ENCODE data around the gene ZNF516.

The ZNF516 gene

GRCh38 chr18:76506395-76506794, 11.4 kb upstream of the ZNF516 start (continued):
- no peak for TF ChIP-seq CREB5 (CRISPR knock-in tag; IDR thresholded peaks at IDR 0.05; ENCODE audit: low read depth)
- no peak for TF ChIP-seq CSDC2 (CRISPR knock-in tag; IDR thresholded peaks at IDR 0.05)
- TF ChIP-seq ZC3H10 (CRISPR knock-in tag; IDR thresholded peaks at IDR 0.05) = no peak
- TF ChIP-seq TCF4 (CRISPR knock-in tag; IDR thresholded peaks at IDR 0.05; ENCODE audit: borderline replicate concordance) = no peak
- TF ChIP-seq ZNF565 (CRISPR knock-in tag; conservative IDR thresholded peaks at IDR 0.05; ENCODE audit: low read depth) = no peak
- TF ChIP-seq SNAI2 (CRISPR knock-in tag; IDR thresholded peaks at IDR 0.05) = no peak

GRCh38 chr18:76505614-76506013, 10.6 kb upstream of the ZNF516 start:
- TF ChIP-seq ZC3H10 (CRISPR knock-in tag; IDR thresholded peaks at IDR 0.05) = no peak
- no peak for TF ChIP-seq BACH2 (CRISPR knock-in tag; IDR thresholded peaks at IDR 0.05; ENCODE audit: borderline replicate concordance)
- TF ChIP-seq TSHZ2 (CRISPR knock-in tag; IDR thresholded peaks at IDR 0.05) = no peak
- no peak for TF ChIP-seq CSRNP3 (CRISPR knock-in tag; IDR thresholded peaks at IDR 0.05)
- no peak for TF ChIP-seq ZNF8 (CRISPR knock-in tag; IDR thresholded peaks at IDR 0.05)
- no peak for TF ChIP-seq ZFP3 (CRISPR knock-in tag; IDR thresholded peaks at IDR 0.05)
- no peak for TF ChIP-seq ZNF565 (CRISPR knock-in tag; conservative IDR thresholded peaks at IDR 0.05; ENCODE audit: low read depth)
- no peak for TF ChIP-seq ARNTL (CRISPR knock-in tag; IDR thresholded peaks at IDR 0.05; ENCODE audit: borderline replicate concordance, low read depth)
- TF ChIP-seq SNAI2 (CRISPR knock-in tag; IDR thresholded peaks at IDR 0.05) = no peak
- ATAC-seq = no peak

- TF ChIP-seq PATZ1 (CRISPR knock-in tag; IDR thresholded peaks at IDR 0.05; ENCODE audit: borderline replicate concordance) (no peak), SNAI2 (CRISPR knock-in tag; IDR thresholded peaks at IDR 0.05) (no peak), ZFP30 (CRISPR knock-in tag; IDR thresholded peaks at IDR 0.05) (no peak), CSDC2 (CRISPR knock-in tag; IDR thresholded peaks at IDR 0.05) (no peak), ESRRG (CRISPR knock-in tag; IDR thresholded peaks at IDR 0.05) (no peak), BACH2 (CRISPR knock-in tag; IDR thresholded peaks at IDR 0.05; ENCODE audit: borderline replicate concordance) (no peak), OSR1 (CRISPR knock-in tag; IDR thresholded peaks at IDR 0.05) (no peak), ZC3H10 (CRISPR knock-in tag; IDR thresholded peaks at IDR 0.05) (no peak), ZFP3 (CRISPR knock-in tag; IDR thresholded peaks at IDR 0.05) (no peak), RARB (CRISPR knock-in tag; IDR thresholded peaks at IDR 0.05) (no peak)
- ATAC-seq = no peak
These were observed 9.7 kb upstream of the ZNF516 start for GRCh38 chr18:76504749-76505148.

GRCh38 chr18:76503649-76504386, 8.8 kb upstream of the ZNF516 start:
- no peak for ATAC-seq
- TF ChIP-seq SNAI2 (CRISPR knock-in tag; IDR thresholded peaks at IDR 0.05) = no peak
- no peak for TF ChIP-seq TSHZ2 (CRISPR knock-in tag; IDR thresholded peaks at IDR 0.05)
- TF ChIP-seq CSDC2 (CRISPR knock-in tag; IDR thresholded peaks at IDR 0.05) = no peak
- no peak for TF ChIP-seq ARNTL (CRISPR knock-in tag; IDR thresholded peaks at IDR 0.05; ENCODE audit: borderline replicate concordance, low read depth)
- TF ChIP-seq PPARA (CRISPR knock-in tag; IDR thresholded peaks at IDR 0.05; ENCODE audit: borderline replicate concordance) = no peak
- no peak for TF ChIP-seq ZNF70 (CRISPR knock-in tag; IDR thresholded peaks at IDR 0.05)
- no peak for TF ChIP-seq PATZ1 (CRISPR knock-in tag; IDR thresholded peaks at IDR 0.05; ENCODE audit: borderline replicate concordance)
- TF ChIP-seq OSR1 (CRISPR knock-in tag; IDR thresholded peaks at IDR 0.05) = no peak
- TF ChIP-seq RARB (CRISPR knock-in tag; IDR thresholded peaks at IDR 0.05) = no peak
- no peak for TF ChIP-seq ZNF8 (CRISPR knock-in tag; IDR thresholded peaks at IDR 0.05)
- TF ChIP-seq CSRNP3 (CRISPR knock-in tag; IDR thresholded peaks at IDR 0.05) = no peak
- TF ChIP-seq TCF4 (CRISPR knock-in tag; IDR thresholded peaks at IDR 0.05; ENCODE audit: borderline replicate concordance) = no peak
